HepG2 (cell line): ENCODE results near the gene MARCHF6. TPM values are rescaled to one million over a fixed set of nuclear protein-coding genes. Genes with fewer than 3 reads are reported as not detected.

Source experiments
- ATAC-seq: fragments of 200-7000 bp; cut with Tn5 transposase; 3 replicates; pipeline ENCODE4 v1.9.1; 2020; ENCODE audit warnings: mild to moderate bottlenecking, moderate library complexity
- BruUV-seq: library from RNA; stranded (reverse); fragments of 400-500 nt; replicated peaks from 2 replicates; lab custom pipeline; 2021; lab: Mats Ljungman, UMichigan
- CTCF ChIA-PET: fragments of 300-600 bp; formaldehyde crosslinking; extraction: SDS; loops from one replicate; lab custom pipeline; 2021; ENCODE audit warnings: low total read pairs, inconsistent platforms, low intra/inter-chr PET ratio; lab: Yijun Ruan, JAX
- POLR2A ChIA-PET: fragments of 350-600 bp; sonication (Branson Sonifier 250); formaldehyde crosslinking; loops from one replicate; lab custom pipeline; 2020; ENCODE audit warnings: antibody characterized with exemption, inconsistent platforms; lab: Yijun Ruan, JAX
- DNase-seq: peaks from one replicate; pipeline ENCODE4 v3.0.0-alpha.2; 2015; ENCODE audit warnings: low spot score
- FAIRE-seq: peaks from 3 replicates; lab custom pipeline; 2011; peaks lifted over from hg19 to GRCh38; lab: Jason Lieb, UNC
- H2AFZ ChIP-seq: one replicate; pipeline ENCODE4 v1.6.1; 2011; ENCODE audit warnings: low read length, inconsistent platforms
- H3K27ac ChIP-seq: fragments of 300-600 bp; 3 replicates; pipeline ENCODE4 v1.8.0; 2011; ENCODE audit warnings: mixed run types, mild to moderate bottlenecking, mixed read lengths, low read length, inconsistent platforms; ENCODE audit not compliant: insufficient read depth; ENCODE audit errors: extremely low read length
- H3K27me3 ChIP-seq, 2 experiments: fragments of 200-600 bp in 1 of 2; 2 replicates in 1 of 2; 3 replicates in 1 of 2; pipeline versions ENCODE4 v1.6.0 to v1.8.0; 2011; ENCODE audit warnings: low read length in 2 of 2, mild to moderate bottlenecking in 2 of 2, moderate library complexity in 2 of 2, inconsistent platforms in 1 of 2; ENCODE audit not compliant: insufficient read depth in 2 of 2, control insufficient read depth in 1 of 2
- H3K36me3 ChIP-seq, 2 experiments: fragments of 200-600 bp in 1 of 2; replicated peaks in 1 of 2; 2 replicates in 1 of 2; 3 replicates in 1 of 2; pipeline versions ENCODE4 v1.5.1 to v1.8.0; 2011; ENCODE audit warnings: low read length in 2 of 2, inconsistent platforms in 1 of 2; ENCODE audit not compliant: insufficient read depth in 2 of 2, control insufficient read depth in 1 of 2
- H3K4me1 ChIP-seq: 2 replicates; pipeline ENCODE4 v1.5.1; 2012; ENCODE audit warnings: low read length, inconsistent platforms; ENCODE audit not compliant: insufficient read depth
- H3K4me2 ChIP-seq: 2 replicates; pipeline ENCODE4 v1.6.0; 2011; ENCODE audit warnings: low read depth, low read length, inconsistent platforms
- H3K4me3 ChIP-seq, 3 experiments: fragments of 200-600 bp in 1 of 3; sonication (generic), shearing (Covaris generic) in 1 of 3; replicated peaks in 1 of 3; 2 replicates each; pipeline ENCODE4 v1.5.1; 2011 to 2016; ENCODE audit warnings: low read length in 3 of 3, inconsistent platforms in 2 of 3, low read depth in 2 of 3, mild to moderate bottlenecking in 2 of 3, control low read depth in 1 of 3, mixed read lengths in 1 of 3; ENCODE audit not compliant: insufficient read depth in 1 of 3
- H3K79me2 ChIP-seq: one replicate; pipeline ENCODE4 v1.6.1; 2011; ENCODE audit warnings: low read length, inconsistent platforms; ENCODE audit not compliant: insufficient read depth
- H3K9ac ChIP-seq: 2 replicates; pipeline ENCODE4 v1.6.0; 2011; ENCODE audit warnings: mild to moderate bottlenecking, low read depth, low read length, inconsistent platforms; ENCODE audit not compliant: insufficient read depth
- H3K9me3 ChIP-seq: 2 replicates; pipeline ENCODE4 v1.5.1; 2012; ENCODE audit warnings: mild to moderate bottlenecking, low read length
- H4K20me1 ChIP-seq: 2 replicates; pipeline ENCODE4 v1.6.0; 2011; ENCODE audit warnings: inconsistent platforms, mild to moderate bottlenecking, low read length, moderate library complexity; ENCODE audit not compliant: insufficient read depth
- CC2D1A ChIP-seq: sonication (generic); formaldehyde crosslinking; IDR thresholded peaks from 2 replicates; pipeline ENCODE4 v1.8.1; 2023; ENCODE audit warnings: mild to moderate bottlenecking, missing genetic modification reagents
- DBP ChIP-seq: sonication (generic); formaldehyde crosslinking; IDR thresholded peaks from 2 replicates; pipeline ENCODE4 v1.4.0; 2020; ENCODE audit warnings: missing genetic modification reagents; ENCODE audit errors: not compliant biosample characterization
- IRF2 ChIP-seq: IDR thresholded peaks from 2 replicates; pipeline ENCODE4 v1.6.1; 2018; ENCODE audit warnings: missing genetic modification reagents, missing compliant biosample characterization
- MNT ChIP-seq: fragments of 450-650 bp; IDR thresholded peaks from 2 replicates; pipeline ENCODE4 v1.6.1; 2016
- NCOR1 ChIP-seq: fragments of 200-600 bp; sonication (generic); IDR thresholded peaks from 2 replicates; pipeline ENCODE4 v1.7.0; 2017; ENCODE audit warnings: antibody characterized with exemption, low read length, borderline replicate concordance
- NFATC3 ChIP-seq: sonication (generic); formaldehyde crosslinking; IDR thresholded peaks from 2 replicates; pipeline ENCODE4 v1.5.1; 2020; ENCODE audit warnings: mild to moderate bottlenecking, missing genetic modification reagents
- PBX2 ChIP-seq: IDR thresholded peaks from 2 replicates; pipeline ENCODE4 v1.6.1; 2016; ENCODE audit warnings: control low read depth
- PLRG1 ChIP-seq: fragments of 450-650 bp; conservative IDR thresholded peaks from 2 replicates; pipeline ENCODE4 v1.6.1; 2016
- SNAI1 ChIP-seq: sonication (generic); formaldehyde crosslinking; IDR thresholded peaks from 2 replicates; pipeline ENCODE4 v1.5.0; 2020; ENCODE audit warnings: mild to moderate bottlenecking, missing genetic modification reagents, borderline replicate concordance
- THAP9 ChIP-seq: sonication (generic); formaldehyde crosslinking; IDR thresholded peaks from 2 replicates; pipeline ENCODE4; 2020; ENCODE audit warnings: missing genetic modification reagents, mild to moderate bottlenecking, borderline replicate concordance
- TMF1 ChIP-seq: sonication (generic); formaldehyde crosslinking; IDR thresholded peaks from 2 replicates; pipeline ENCODE4 v1.8.1; 2022; ENCODE audit warnings: low read depth, missing genetic modification reagents
- ZNF263 ChIP-seq: sonication (generic); formaldehyde crosslinking; IDR thresholded peaks from 2 replicates; pipeline ENCODE4 v1.4.0; 2020; ENCODE audit warnings: missing genetic modification reagents
- ZNF501 ChIP-seq: sonication (generic); formaldehyde crosslinking; IDR thresholded peaks from 2 replicates; pipeline ENCODE4 v1.5.1; 2020; ENCODE audit warnings: mild to moderate bottlenecking, moderate library complexity, missing genetic modification reagents
- WGBS: methylation state at CpG from one replicate; pipeline ENCODE4 v1.1.6; 2017; ENCODE audit warnings: low lambda C conversion rate; 5-methylcytosine and 5-hydroxymethylcytosine counted together
- in situ Hi-C: cut with HindIII; loops from 2 replicates; pipeline ENCODE4 v1.10.0; 2017; ENCODE audit warnings: low pct_unique_long_range_greater_than_20kb; ENCODE audit not compliant: extremely low pct_ligation_motif_present
- intact Hi-C: fragments of 100-400 bp; cut with micrococcal nuclease; formaldehyde crosslinking; loops from one replicate; pipeline ENCODE4 v1.10.0; 2022; ENCODE audit not compliant: unreplicated experiment
- polyA plus RNA-seq, 8 experiments: library from polyadenylated mRNA; depleted of rRNA in 3 of 8; stranded (reverse) in 7 of 8; unstranded in 1 of 8; fragments of >200 nt; fragmentation: Illumina TruSeq in 4 of 8; extraction: Trizol in 4 of 8; gene quantifications; 2 replicates each; pipeline versions ENCODE4 v1.2.1 to v1.2.3, GENCODE V29; 2011 to 2016; ENCODE audit warnings: low read depth in 4 of 8, missing spikeins in 1 of 8, mixed read lengths in 1 of 8; ENCODE audit not compliant: insufficient read depth in 1 of 8
- total RNA-seq, 5 experiments: library from RNA; depleted of rRNA; stranded (reverse); fragments of >200 nt; fragmentation: Illumina TruSeq; extraction: Trizol; gene quantifications; 2 replicates each; pipeline ENCODE4 v1.2.3, GENCODE V29; 2016; ENCODE audit warnings: low read depth in 1 of 5
- TF ChIP-seq, protein P1 (sequence below): sonication (generic); formaldehyde crosslinking; IDR thresholded peaks from 2 replicates; pipeline ENCODE4 v1.4.0; 2020; ENCODE audit warnings: missing genetic modification reagents, borderline replicate concordance
- TF ChIP-seq, protein P2 (sequence below): sonication (generic); formaldehyde crosslinking; IDR thresholded peaks from 2 replicates; pipeline ENCODE4 v1.8.0; 2022; ENCODE audit warnings: mild to moderate bottlenecking, missing genetic modification reagents, borderline replicate concordance

Gene MARCHF6
- total and polyA plus RNA-seq, 2 of the 13 experiments (the other 11 are each of a cell fraction or from before 2014, with no cell fraction given), result 48.6 to 107 TPM

DNA sequence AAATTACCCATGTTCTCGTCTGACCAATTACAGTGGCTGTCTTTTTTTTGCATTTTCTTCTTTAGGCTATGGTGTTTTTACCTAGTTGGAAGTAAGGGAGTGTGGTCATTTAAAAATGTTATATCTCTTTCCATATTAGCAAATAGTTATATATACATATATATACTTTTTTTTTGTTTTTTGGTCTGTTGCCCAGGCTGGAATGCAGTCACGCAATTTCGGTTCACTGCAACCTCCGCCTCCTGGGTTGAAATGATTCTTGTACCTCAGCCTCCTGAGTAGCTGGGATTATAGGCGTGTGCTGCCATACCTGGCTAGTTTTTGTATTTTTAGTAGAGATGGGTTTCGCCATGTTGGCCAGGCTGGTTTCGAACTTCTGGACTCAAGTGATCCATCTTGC, 12.3 kb downstream of the MARCHF6 start:
- ATAC-seq (no peak), DNase-seq (no peak), FAIRE-seq (no peak)
- Histone ChIP-seq H3K4me3 (no peak overlapping the region), H3K27me3 (no peaks in the 10 kb centered on the region), H3K4me1 (no peaks in the 10 kb centered on the region), H2AFZ (no peak overlapping the region), H3K9me3 (no peaks in the 10 kb centered on the region), H4K20me1 (peaks cover 63% of the 10 kb centered on the region), H3K27ac (no peak overlapping the region), H3K9ac (no peak overlapping the region), H3K36me3 (0 out of 5 replicates have a peak, but pooled peaks cover 0 to 3% of the 10 kb centered on the region in 2 experiments), H3K4me2 (no peak overlapping the region), H3K79me2 (peaks cover 99% of the 10 kb centered on the region)
- in situ Hi-C loops (loop anchor here (10.0 kb wide), 1 partner anchor 81 kb away; no protein-coding TSS in a partner anchor), intact Hi-C loops (no loop called here)
- ChIA-PET CTCF (no interaction called here), POLR2A (no interaction called here)
- 98% methylated on average over 7 of the region's 7 CpGs for WGBS
- TF ChIP-seq ZNF501 (CRISPR knock-in tag), result no peak
- no peak for TF ChIP-seq CC2D1A (CRISPR knock-in tag)
- no peak for TF ChIP-seq MNT
- TF ChIP-seq, protein P1, sequence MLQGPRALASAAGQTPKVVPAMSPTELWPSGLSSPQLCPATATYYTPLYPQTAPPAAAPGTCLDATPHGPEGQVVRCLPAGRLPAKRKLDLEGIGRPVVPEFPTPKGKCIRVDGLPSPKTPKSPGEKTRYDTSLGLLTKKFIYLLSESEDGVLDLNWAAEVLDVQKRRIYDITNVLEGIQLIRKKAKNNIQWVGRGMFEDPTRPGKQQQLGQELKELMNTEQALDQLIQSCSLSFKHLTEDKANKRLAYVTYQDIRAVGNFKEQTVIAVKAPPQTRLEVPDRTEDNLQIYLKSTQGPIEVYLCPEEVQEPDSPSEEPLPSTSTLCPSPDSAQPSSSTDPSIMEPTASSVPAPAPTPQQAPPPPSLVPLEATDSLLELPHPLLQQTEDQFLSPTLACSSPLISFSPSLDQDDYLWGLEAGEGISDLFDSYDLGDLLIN, result no peak
- no peak for TF ChIP-seq PLRG1
- TF ChIP-seq NFATC3, result no peak
- TF ChIP-seq DBP (CRISPR knock-in tag), result no peak
- TF ChIP-seq PBX2, result no peak
- TF ChIP-seq, protein P2, sequence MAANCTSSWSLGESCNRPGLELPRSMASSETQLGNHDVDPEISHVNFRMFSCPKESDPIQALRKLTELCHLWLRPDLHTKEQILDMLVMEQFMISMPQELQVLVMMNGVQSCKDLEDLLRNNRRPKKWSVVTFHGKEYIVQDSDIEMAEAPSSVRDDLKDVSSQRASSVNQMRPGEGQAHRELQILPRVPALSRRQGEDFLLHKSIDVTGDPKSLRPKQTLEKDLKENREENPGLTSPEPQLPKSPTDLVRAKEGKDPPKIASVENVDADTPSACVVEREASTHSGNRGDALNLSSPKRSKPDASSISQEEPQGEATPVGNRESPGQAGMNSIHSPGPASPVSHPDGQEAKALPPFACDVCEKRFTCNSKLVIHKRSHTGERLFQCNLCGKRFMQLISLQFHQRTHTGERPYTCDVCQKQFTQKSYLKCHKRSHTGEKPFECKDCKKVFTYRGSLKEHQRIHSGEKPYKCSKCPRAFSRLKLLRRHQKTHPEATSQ (CRISPR knock-in tag), result no peak
- no peak for TF ChIP-seq NCOR1
- TF ChIP-seq THAP9 (CRISPR knock-in tag), result no peak
- no peak for TF ChIP-seq SNAI1 (CRISPR knock-in tag)
- no peak for TF ChIP-seq IRF2 (CRISPR knock-in tag)
- TF ChIP-seq ZNF263 (CRISPR knock-in tag), result no peak
- TF ChIP-seq TMF1 (CRISPR knock-in tag), result no peak
- BruUV-seq, result no TSS peak
